Stimulated activated CD8-positive, alpha-beta memory T cell treated with anti-CD3 and anti-CD28 coated beads, Interleukin-2, amount 100 ng/mL, for 1 hour (primary cell): ENCODE data around the gene MARK3.
A peak's percentile ranks its signal among the peaks of the same experiment; 100 is the strongest.
"Not testable (repeated sequence)": the region's sequence is repeated elsewhere in the genome, so short reads cannot be mapped to it uniquely, and the experiment has no call there.

Source experiments
- DNase-seq, 2 donors: peaks; one replicate each; pipeline ENCODE4 v3.0.0-alpha.2; 2020; ENCODE audit warnings: low read depth in 2 of 2

The MARK3 gene

GRCh38 chr14:103385152-103385928, at the start of gene MARK3:
MARK3 (plus strand) TSS chr14:103385415; CDS start chr14:103386030, 615 bp downstream.
- peak; percentile 92 for DNase-seq

GRCh38 chr14:103336191-103336590, 49.0 kb upstream of the MARK3 start:
- no peak for DNase-seq

- DNase-seq = no peak
These were observed 47.4 kb upstream of the MARK3 start for GRCh38 chr14:103337794-103338193.

GRCh38 chr14:103339561-103339960, 45.7 kb upstream of the MARK3 start:
- DNase-seq = no peak

GRCh38 chr14:103340480-103341212, 44.6 kb upstream of the MARK3 start:
- no peak for DNase-seq

- DNase-seq = no peak
These were observed 43.7 kb upstream of the MARK3 start for GRCh38 chr14:103341250-103342129.

GRCh38 chr14:103343164-103343879, 41.9 kb upstream of the MARK3 start:
- no peak for DNase-seq

GRCh38 chr14:103343905-103344797, 41.1 kb upstream of the MARK3 start:
- DNase-seq = no peak

GRCh38 chr14:103346286-103346685, 38.9 kb upstream of the MARK3 start:
- DNase-seq = no peak

GRCh38 chr14:103347091-103347815, 38.0 kb upstream of the MARK3 start:
- no peak for DNase-seq

- no peak for DNase-seq
These were observed 37.1 kb upstream of the MARK3 start for GRCh38 chr14:103348154-103348553.

- DNase-seq = no peak
These were observed 35.2 kb upstream of the MARK3 start for GRCh38 chr14:103349982-103350381.

- DNase-seq = no peak
These were observed 31.9 kb upstream of the MARK3 start for GRCh38 chr14:103353362-103353761.

GRCh38 chr14:103354141-103354540, 31.1 kb upstream of the MARK3 start:
- DNase-seq = no peak

GRCh38 chr14:103356024-103356682, 29.1 kb upstream of the MARK3 start:
- no peak for DNase-seq

- not testable (repeated sequence) for DNase-seq
These were observed 27.7 kb upstream of the MARK3 start for GRCh38 chr14:103357552-103357951.

GRCh38 chr14:103360548-103360947, 24.7 kb upstream of the MARK3 start:
- DNase-seq = no peak

GRCh38 chr14:103361867-103362266, 23.3 kb upstream of the MARK3 start:
- DNase-seq = no peak

GRCh38 chr14:103362780-103363179, 22.4 kb upstream of the MARK3 start:
- DNase-seq = no peak
